Stimulated activated CD4-positive, alpha-beta T cell treated with anti-CD3 and anti-CD28 coated beads, Interleukin-4, amount 100 ng/mL, for 24 hours (primary cell): Measurements from ENCODE around the gene SLC6A4.

Source experiments
- DNase-seq: peaks from one replicate; pipeline ENCODE4 v3.0.0-alpha.2; 2020

Gene SLC6A4

DNA sequence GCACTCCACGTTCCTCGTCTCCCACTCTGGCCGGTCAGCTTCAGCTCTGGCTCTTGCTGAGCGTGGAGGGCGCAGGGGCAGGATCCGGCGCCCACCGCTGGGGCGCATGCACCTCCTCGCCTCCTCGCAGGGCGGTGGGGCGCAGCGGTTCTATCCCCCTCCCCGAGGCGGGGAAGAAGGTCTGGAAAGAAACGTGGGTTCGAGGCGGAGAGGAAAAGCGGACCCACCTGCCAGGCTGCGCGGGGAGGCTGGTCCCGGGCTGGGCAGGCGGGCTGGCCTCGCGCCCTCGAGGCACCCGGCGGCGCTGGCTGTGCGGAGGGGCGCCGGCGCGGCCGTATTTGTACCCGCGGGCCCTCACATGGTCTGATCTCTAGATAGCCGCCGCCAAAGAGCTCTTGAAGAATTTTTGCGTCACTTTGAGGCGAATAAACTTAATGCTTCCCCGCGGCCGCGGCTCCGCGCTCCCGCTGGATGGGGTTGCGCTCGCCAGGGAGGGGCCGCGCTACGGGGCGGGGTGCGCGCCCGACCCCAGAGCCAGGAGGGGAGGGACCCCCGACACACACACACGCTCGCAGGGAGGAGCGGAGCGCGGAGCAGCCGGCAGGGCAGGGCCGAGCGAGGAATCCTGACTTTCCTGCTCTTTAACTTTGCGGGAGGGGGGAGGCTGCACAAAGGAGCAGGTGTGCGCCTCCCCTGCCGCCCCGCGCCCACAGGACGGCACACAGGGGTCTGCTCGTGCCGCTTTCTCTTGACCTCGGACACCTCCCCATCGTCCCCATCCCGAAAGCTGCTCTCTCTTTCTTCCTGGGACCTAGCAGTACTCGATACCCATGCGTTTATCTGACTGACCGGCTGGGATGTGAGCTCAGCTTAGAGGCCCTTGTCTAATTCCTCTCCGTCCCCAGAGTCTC lies at the start of gene SLC6A4:
TSS of gene SLC6A4 (minus strand) at position 312 of the 911 bp plus-strand sequence. CDS start 13,739 bp downstream, outside the sequence.
- no peak for DNase-seq

- DNase-seq = no peak
Measured at GRCh38 chr17:30279156-30279555, 43.7 kb upstream of the SLC6A4 start.

DNA sequence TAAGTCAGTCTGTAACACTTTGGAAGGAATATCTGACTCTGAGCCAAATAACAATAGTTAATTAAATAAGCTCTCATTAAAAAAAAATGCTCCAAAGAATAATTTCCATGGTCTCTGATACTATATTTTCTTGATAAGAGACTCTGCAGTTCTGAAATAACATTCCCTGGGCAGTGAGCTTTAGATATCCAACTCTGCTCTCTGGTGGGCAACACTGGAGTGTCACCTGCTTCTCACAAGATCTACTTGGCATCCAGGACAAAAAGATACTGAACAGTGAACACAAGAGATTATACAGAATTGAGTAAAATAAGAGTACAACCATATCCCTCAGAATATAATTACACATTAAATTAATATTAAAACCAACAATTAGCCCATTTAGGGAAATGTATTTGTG lies 42.5 kb upstream of the SLC6A4 start:
- DNase-seq = no peak

GRCh38 chr17:30275911-30276310 lies 40.4 kb upstream of the SLC6A4 start:
- DNase-seq = no peak

DNA sequence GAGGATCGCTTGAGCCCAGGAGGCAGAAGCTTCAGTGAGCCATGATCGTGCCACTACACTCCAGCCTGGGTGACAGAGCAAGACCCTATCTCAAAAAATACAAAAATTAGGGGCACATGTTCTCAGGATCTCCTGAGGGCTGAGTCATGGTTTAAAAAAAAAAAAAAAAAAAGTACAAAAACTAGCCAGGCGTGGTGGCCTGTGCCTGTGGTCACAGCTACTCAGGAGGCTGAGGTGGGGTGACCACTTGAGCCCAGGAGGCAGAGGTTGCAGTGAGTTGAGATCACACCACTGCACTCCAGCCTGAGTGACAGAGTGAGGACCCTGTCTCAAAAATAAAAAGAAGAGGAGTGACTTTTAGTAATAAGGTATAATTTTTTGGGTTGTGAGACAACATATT lies 39.4 kb upstream of the SLC6A4 start:
- DNase-seq = no peak

DNA sequence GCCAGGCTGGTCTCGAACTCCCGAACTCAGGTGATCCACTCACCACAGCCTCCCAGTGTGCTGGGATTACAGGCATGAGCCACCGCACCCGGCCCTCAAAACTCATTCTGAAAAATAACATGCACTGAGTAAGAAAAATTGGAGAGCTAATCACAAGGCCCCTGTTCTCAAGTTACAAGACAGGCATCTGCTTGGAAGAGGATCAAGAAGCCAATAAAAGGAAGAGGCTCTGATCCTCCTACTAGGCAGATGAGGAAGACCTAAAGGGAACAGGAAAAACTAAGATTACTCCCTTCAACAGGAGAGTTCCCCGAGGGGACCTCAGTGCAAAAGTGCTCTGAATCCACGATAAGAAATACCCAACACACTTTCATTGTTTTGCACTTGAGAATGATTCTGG lies 37.9 kb upstream of the SLC6A4 start:
- no peak for DNase-seq

DNA sequence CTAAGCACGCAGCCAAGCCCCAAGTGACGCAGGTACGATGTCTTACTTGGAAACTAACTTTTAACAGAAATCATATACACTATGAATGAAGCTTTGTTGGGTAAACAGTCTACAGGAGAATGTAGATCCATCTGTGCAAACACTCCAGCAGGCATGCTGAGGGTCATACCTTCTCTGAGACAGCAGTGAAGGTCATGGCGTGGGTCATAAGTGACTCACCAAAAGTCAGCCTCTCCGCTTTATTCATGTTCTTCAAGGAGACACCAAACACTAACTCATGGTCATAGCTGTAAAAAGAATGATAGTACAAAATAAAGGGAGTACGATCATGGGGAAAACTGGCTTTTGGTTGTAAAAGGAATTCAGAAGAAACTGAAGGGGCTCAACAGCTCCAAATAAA lies 35.6 kb upstream of the SLC6A4 start:
- DNase-seq = no peak

GRCh38 chr17:30267625-30268024 lies 32.1 kb upstream of the SLC6A4 start:
- DNase-seq = no peak

GRCh38 chr17:30263552-30264333 lies 28.2 kb upstream of the SLC6A4 start:
- DNase-seq = no peak

- no peak for DNase-seq
Measured at GRCh38 chr17:30256756-30257506, 21.4 kb upstream of the SLC6A4 start.

- DNase-seq = no peak
Measured at GRCh38 chr17:30254150-30254549, 18.7 kb upstream of the SLC6A4 start.

DNA sequence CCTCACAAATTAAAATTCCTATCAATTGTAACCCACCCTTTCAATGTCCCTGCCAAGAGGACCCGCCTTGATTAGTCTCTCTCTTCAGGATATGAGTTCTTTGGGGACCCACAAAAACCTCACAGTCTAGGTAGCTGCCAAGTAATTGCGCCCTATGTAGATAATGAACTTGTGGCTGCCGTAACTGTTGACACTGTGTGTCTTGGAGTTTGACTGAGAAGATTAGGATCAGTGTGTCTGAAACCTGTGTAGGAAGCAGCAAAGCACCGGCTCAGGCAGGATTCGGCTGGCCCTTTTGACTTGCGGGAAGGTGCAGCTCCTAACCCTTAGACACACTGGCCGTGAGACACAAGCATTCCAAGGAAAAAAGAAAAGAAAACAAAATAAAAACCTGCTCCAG lies 17.8 kb upstream of the SLC6A4 start:
- DNase-seq = no peak

- no peak for DNase-seq
Measured at GRCh38 chr17:30251931-30252330, 16.4 kb upstream of the SLC6A4 start.

DNA sequence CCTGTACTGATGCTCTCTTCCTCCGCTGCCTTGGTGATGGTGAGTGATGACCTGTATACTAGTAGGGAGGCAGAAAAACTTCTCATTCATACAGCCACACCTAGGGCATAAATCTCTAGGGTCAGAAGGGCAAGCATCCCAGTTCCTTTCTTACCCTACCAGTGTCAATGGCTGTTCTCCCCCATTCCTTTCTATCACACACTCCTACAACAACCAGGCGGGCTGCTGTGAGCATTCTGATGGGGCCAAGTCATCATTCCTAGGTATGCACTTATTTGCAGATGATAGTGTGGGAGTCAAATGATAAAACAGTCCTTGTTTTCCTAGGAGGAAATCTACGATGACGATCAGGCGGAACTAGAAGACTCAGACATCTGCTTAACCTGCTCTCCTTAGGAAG lies 14.0 kb upstream of the SLC6A4 start:
- DNase-seq = no peak

- no peak for DNase-seq
Measured at GRCh38 chr17:30248786-30249185, 13.3 kb upstream of the SLC6A4 start.

DNA sequence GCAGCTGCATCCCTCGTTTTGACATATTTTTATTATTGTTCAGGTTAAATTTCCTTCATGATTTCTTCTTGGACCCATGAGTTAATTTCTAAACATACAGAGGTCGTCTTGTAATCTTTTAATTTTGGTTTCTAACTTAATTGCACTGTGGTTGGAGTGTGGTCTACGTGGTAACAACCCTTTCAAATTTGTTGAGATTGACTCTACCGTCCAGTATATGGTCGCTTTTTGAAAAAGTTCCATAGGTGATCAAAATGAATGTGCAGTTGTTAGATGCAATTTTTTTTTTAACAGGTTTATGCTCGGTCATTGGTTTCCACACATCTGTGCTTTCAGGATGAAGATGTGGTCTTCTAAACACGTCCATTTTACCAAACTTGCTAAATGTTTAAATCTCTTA lies 11.0 kb upstream of the SLC6A4 start:
- DNase-seq = no peak

GRCh38 chr17:30244853-30245385 lies 9.4 kb upstream of the SLC6A4 start:
- no peak for DNase-seq

DNA sequence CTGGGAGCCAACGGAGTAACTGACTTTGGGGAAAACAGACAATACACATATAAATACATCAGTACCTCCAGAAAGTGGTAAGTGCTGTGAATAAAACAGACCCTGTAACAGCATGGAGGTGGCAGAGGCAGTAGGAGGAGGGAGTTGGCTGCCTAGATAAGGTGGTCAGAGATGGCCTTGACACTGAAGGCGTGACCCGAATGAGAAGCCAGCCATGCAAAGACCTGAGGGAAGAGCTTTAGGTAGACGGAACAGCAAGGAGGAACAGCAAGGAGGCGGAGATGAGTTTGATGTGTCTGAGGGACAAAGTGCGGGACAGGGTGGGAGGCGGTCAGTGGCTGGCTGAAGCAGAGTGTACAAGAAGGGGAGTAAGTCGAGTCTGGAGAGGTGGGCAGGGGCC lies 8.1 kb upstream of the SLC6A4 start:
- DNase-seq = no peak

DNA sequence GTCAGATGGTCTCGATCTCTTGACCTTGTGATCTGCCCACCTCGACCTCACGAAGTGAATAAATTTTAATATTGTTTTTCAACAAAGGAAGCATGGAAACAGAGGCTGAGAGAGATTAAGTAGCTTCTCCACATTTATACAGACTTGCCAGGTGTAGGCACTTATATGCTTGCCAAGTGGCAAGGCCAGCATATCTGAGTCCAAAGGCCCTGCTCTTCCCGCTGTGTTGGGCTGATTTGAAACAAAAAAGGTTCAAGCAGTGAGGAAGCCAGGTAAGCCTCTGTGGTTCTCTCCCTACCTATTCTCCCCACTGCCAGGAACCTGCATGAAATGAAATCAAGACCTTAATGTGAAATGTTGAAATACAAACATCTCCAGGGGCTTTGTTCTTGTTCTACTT lies 7.5 kb upstream of the SLC6A4 start:
- DNase-seq = no peak

- DNase-seq = no peak
Measured at GRCh38 chr17:30241051-30241450, 5.6 kb upstream of the SLC6A4 start.

- DNase-seq = no peak
Measured at GRCh38 chr17:30240177-30240576, 4.7 kb upstream of the SLC6A4 start.

GRCh38 chr17:30239089-30239462 lies 3.6 kb upstream of the SLC6A4 start:
- DNase-seq = no peak
